ENCODE measurements around the gene BBS1.

DNA sequence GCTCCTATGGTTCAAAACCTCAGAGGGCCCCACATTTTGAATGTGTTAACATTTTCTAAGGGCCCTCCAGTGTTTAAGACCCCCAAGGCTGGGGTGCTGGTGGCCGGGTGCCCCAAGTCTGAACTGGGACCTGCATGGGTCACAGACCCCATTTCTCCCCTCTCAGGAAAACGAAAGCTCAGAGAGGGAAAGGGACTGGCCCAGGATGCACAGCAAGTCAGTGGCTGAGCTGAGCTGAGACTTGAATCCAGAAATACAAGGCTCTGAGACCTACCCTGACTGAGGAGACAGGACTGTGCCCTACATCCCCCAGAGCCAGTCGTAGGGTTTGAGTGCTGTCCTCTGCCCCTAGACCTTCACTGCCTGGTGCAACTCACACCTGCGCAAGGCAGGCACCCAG, 40.5 kb downstream of the BBS1 start:
- TF ChIP-seq, protein P1, sequence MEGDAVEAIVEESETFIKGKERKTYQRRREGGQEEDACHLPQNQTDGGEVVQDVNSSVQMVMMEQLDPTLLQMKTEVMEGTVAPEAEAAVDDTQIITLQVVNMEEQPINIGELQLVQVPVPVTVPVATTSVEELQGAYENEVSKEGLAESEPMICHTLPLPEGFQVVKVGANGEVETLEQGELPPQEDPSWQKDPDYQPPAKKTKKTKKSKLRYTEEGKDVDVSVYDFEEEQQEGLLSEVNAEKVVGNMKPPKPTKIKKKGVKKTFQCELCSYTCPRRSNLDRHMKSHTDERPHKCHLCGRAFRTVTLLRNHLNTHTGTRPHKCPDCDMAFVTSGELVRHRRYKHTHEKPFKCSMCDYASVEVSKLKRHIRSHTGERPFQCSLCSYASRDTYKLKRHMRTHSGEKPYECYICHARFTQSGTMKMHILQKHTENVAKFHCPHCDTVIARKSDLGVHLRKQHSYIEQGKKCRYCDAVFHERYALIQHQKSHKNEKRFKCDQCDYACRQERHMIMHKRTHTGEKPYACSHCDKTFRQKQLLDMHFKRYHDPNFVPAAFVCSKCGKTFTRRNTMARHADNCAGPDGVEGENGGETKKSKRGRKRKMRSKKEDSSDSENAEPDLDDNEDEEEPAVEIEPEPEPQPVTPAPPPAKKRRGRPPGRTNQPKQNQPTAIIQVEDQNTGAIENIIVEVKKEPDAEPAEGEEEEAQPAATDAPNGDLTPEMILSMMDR (IDR thresholded peaks at IDR 0.05; ENCODE audit: extremely low read depth in 1 of 2, insufficient read depth in 1 of 2, low read depth in 1 of 2, low read length in 2 of 2): no peak
- no peak for TF ChIP-seq POLR2AphosphoS5 (IDR thresholded peaks at IDR 0.05; ENCODE audit: insufficient read depth, low read depth, low read length)
- TF ChIP-seq POLR2A (IDR thresholded peaks at IDR 0.05; ENCODE audit: low read depth, low read length): no peak
- no peak for TF ChIP-seq EZH2 (IDR thresholded peaks at IDR 0.05; ENCODE audit: borderline replicate concordance, low read depth, low read length, severe bottlenecking)
- no peak for TF ChIP-seq JUN (IDR thresholded peaks at IDR 0.05; ENCODE audit: borderline replicate concordance, insufficient read depth, insufficient read length, low read depth)
- no peak for TF ChIP-seq FOS (IDR thresholded peaks at IDR 0.05; ENCODE audit: borderline replicate concordance, insufficient read depth, low read length)
- TF ChIP-seq, protein P2, sequence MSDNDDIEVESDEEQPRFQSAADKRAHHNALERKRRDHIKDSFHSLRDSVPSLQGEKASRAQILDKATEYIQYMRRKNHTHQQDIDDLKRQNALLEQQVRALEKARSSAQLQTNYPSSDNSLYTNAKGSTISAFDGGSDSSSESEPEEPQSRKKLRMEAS (IDR thresholded peaks at IDR 0.05; ENCODE audit: insufficient read depth, insufficient read length): no peak
- no peak for TF ChIP-seq MYC (IDR thresholded peaks at IDR 0.05; ENCODE audit: low read depth, low read length)
- TF ChIP-seq GATA2 (IDR thresholded peaks at IDR 0.05; ENCODE audit: insufficient read depth, insufficient read length, low read depth, low read length): no peak

All from endothelial cell of umbilical vein (primary cell).